ENCODE data around the gene C15orf39. TPM values are rescaled to one million over a fixed set of nuclear protein-coding genes. Genes with fewer than 3 reads are reported as not detected.

The C15orf39 gene
- total and polyA plus RNA-seq, 2 of the 13 experiments (the other 11 are each of a cell fraction or from before 2014, with no cell fraction given): 6.2 to 13.5 TPM

DNA sequence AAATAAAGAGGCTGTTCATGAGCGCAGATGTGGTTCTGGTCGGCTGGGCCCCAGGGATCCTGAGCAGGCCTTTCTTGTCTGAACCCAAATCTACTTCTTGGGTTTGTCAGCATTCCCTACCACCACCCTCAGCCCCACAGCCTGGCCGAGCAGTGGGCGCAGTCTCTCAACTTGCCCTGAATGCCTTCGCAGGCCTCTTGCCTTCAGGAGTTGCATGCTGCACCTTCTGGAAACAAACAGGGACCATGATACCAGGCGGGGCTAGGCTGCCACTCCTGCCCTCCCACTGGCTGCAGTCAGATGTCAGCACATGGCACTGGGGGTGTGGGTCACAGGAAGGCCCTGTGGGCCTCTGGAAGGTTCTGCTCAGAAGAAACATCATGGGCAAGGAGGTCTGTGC is 13.2 kb upstream of the C15orf39 start:
- DNase-seq (ENCODE audit: low spot score): no peak
- Histone ChIP-seq H3K79me2 (ENCODE audit: insufficient read depth, low read length) (no peaks in the 10 kb centered on the region), H3K9ac (ENCODE audit: insufficient read depth, low read depth, low read length) (no peak overlapping the region), H3K4me2 (ENCODE audit: low read depth, low read length) (no peak overlapping the region), H3K4me1 (ENCODE audit: insufficient read depth, low read length) (peaks cover 39% of the 10 kb centered on the region), H3K36me3 (replicated peaks in 1 of 2; ENCODE audit: control insufficient read depth in 1 of 2, insufficient read depth in 2 of 2, low read length in 2 of 2) (no peaks in the 10 kb centered on the region), H3K4me3 (replicated peaks in 1 of 3; ENCODE audit: insufficient read depth in 1 of 3, low read depth in 2 of 3, low read length in 3 of 3) (no peak overlapping the region), H2AFZ (ENCODE audit: low read length) (no peak overlapping the region), H3K27me3 (ENCODE audit: control insufficient read depth in 1 of 2, insufficient read depth in 2 of 2, low read length in 2 of 2) (no peaks in the 10 kb centered on the region), H3K27ac (ENCODE audit: extremely low read length, insufficient read depth, low read length) (no peak overlapping the region), H3K9me3 (ENCODE audit: low read length) (peaks cover 10% of the 10 kb centered on the region), H4K20me1 (ENCODE audit: insufficient read depth, low read length) (no peaks in the 10 kb centered on the region)
- peak; percentile 20; the same call in 2 of the 3 replicates for ATAC-seq
- in situ Hi-C loops (cut with HindIII; ENCODE audit: extremely low pct_ligation_motif_present, low pct_unique_long_range_greater_than_20kb): no loop called here
- 53% methylated on average over 3 of the region's 6 CpGs for WGBS (ENCODE audit: low lambda C conversion rate)
- POLR2A ChIA-PET: interaction anchor here (1.0 to 2.4 kb wide), 2 partner anchors 10 to 13 kb away, joined by 3 to 6 read pairs; partner anchors contain the start of gene C15orf39
- no peak for FAIRE-seq
- CTCF ChIA-PET (ENCODE audit: low intra/inter-chr PET ratio, low total read pairs): no interaction called here
- intact Hi-C loops (cut with micrococcal nuclease; ENCODE audit: unreplicated experiment): no loop called here
- no TSS peak for BruUV-seq (replicated peaks)
- TF ChIP-seq, protein P1, sequence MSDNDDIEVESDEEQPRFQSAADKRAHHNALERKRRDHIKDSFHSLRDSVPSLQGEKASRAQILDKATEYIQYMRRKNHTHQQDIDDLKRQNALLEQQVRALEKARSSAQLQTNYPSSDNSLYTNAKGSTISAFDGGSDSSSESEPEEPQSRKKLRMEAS (IDR thresholded peaks at IDR 0.05): peak; percentile 44
- TF ChIP-seq, protein P2, sequence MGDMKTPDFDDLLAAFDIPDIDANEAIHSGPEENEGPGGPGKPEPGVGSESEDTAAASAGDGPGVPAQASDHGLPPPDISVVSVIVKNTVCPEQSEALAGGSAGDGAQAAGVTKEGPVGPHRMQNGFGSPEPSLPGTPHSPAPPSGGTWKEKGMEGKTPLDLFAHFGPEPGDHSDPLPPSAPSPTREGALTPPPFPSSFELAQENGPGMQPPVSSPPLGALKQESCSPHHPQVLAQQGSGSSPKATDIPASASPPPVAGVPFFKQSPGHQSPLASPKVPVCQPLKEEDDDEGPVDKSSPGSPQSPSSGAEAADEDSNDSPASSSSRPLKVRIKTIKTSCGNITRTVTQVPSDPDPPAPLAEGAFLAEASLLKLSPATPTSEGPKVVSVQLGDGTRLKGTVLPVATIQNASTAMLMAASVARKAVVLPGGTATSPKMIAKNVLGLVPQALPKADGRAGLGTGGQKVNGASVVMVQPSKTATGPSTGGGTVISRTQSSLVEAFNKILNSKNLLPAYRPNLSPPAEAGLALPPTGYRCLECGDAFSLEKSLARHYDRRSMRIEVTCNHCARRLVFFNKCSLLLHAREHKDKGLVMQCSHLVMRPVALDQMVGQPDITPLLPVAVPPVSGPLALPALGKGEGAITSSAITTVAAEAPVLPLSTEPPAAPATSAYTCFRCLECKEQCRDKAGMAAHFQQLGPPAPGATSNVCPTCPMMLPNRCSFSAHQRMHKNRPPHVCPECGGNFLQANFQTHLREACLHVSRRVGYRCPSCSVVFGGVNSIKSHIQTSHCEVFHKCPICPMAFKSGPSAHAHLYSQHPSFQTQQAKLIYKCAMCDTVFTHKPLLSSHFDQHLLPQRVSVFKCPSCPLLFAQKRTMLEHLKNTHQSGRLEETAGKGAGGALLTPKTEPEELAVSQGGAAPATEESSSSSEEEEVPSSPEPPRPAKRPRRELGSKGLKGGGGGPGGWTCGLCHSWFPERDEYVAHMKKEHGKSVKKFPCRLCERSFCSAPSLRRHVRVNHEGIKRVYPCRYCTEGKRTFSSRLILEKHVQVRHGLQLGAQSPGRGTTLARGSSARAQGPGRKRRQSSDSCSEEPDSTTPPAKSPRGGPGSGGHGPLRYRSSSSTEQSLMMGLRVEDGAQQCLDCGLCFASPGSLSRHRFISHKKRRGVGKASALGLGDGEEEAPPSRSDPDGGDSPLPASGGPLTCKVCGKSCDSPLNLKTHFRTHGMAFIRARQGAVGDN (CRISPR knock-in tag; IDR thresholded peaks at IDR 0.05): peak; percentile 75
- TF ChIP-seq ZBTB42 (CRISPR knock-in tag; IDR thresholded peaks at IDR 0.05): no peak

DNA sequence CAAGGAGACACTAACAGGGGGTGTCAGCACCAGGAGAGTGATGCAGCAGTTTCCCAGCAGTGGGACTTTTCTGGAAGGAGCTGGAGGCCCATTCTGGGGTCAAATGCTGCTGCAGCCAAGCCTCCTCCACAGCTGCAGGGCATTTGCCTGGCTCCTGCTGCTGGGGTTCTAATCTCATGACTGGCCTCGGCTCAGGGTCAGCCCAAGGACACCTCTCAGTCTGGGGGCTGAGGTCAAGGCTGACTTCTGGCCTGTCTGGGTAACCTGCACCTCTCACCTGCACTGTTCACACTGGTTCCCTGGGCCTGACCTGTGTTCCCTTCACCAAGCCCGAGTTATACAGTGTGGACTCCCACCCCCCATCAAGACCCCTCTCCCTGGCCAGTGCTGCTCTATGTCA is 10.4 kb upstream of the C15orf39 start:
- no TSS peak for BruUV-seq (replicated peaks)
- intact Hi-C loops (cut with micrococcal nuclease; ENCODE audit: unreplicated experiment) (no loop called here), in situ Hi-C loops (cut with HindIII; ENCODE audit: extremely low pct_ligation_motif_present, low pct_unique_long_range_greater_than_20kb) (no loop called here)
- DNase-seq (ENCODE audit: low spot score): no peak
- peaks cover 49% of the 10 kb centered on the region for H3K4me1 ChIP-seq (ENCODE audit: insufficient read depth, low read length)
- no peaks in the 10 kb centered on the region for H3K27me3 ChIP-seq (ENCODE audit: control insufficient read depth in 1 of 2, insufficient read depth in 2 of 2, low read length in 2 of 2)
- no peak overlapping the region for H3K9ac ChIP-seq (ENCODE audit: insufficient read depth, low read depth, low read length)
- no peak overlapping the region for H3K27ac ChIP-seq (ENCODE audit: extremely low read length, insufficient read depth, low read length)
- FAIRE-seq: no peak
- no peak overlapping the region for H2AFZ ChIP-seq (ENCODE audit: low read length)
- ATAC-seq: no peak
- H3K36me3 ChIP-seq (replicated peaks in 1 of 2; ENCODE audit: control insufficient read depth in 1 of 2, insufficient read depth in 2 of 2, low read length in 2 of 2): no peaks in the 10 kb centered on the region
- H3K79me2 ChIP-seq (ENCODE audit: insufficient read depth, low read length): no peaks in the 10 kb centered on the region
- WGBS (ENCODE audit: low lambda C conversion rate): 40% methylated on average over 1 of the region's 2 CpGs
- H3K9me3 ChIP-seq (ENCODE audit: low read length): peaks cover 10% of the 10 kb centered on the region
- CTCF ChIA-PET (ENCODE audit: low intra/inter-chr PET ratio, low total read pairs): no interaction called here
- POLR2A ChIA-PET: interaction anchor here (1.6 to 2.8 kb wide), 7 partner anchors 8 to 168 kb away, joined by 3 to 12 read pairs (median 6); partner anchors contain the start of genes C15orf39 and PPCDC
- peak overlapping the region; percentile 15; the same call in 1 of the 2 replicates for H3K4me2 ChIP-seq (ENCODE audit: low read depth, low read length)
- H3K4me3 ChIP-seq (replicated peaks in 1 of 3; ENCODE audit: insufficient read depth in 1 of 3, low read depth in 2 of 3, low read length in 3 of 3): no peak overlapping the region
- H4K20me1 ChIP-seq (ENCODE audit: insufficient read depth, low read length): no peaks in the 10 kb centered on the region
- TF ChIP-seq, protein P3, sequence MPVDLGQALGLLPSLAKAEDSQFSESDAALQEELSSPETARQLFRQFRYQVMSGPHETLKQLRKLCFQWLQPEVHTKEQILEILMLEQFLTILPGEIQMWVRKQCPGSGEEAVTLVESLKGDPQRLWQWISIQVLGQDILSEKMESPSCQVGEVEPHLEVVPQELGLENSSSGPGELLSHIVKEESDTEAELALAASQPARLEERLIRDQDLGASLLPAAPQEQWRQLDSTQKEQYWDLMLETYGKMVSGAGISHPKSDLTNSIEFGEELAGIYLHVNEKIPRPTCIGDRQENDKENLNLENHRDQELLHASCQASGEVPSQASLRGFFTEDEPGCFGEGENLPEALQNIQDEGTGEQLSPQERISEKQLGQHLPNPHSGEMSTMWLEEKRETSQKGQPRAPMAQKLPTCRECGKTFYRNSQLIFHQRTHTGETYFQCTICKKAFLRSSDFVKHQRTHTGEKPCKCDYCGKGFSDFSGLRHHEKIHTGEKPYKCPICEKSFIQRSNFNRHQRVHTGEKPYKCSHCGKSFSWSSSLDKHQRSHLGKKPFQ (CRISPR knock-in tag; IDR thresholded peaks at IDR 0.05; ENCODE audit: insufficient replicate concordance): no peak
- no peak for TF ChIP-seq MXD4 (CRISPR knock-in tag; IDR thresholded peaks at IDR 0.05)
- TF ChIP-seq NFKB2 (CRISPR knock-in tag; IDR thresholded peaks at IDR 0.05; ENCODE audit: borderline replicate concordance): no peak
- TF ChIP-seq NR2F6 (IDR thresholded peaks at IDR 0.05): no peak
- TF ChIP-seq NR2F6 (CRISPR knock-in tag; IDR thresholded peaks at IDR 0.05): peak; percentile 28; the same call in 1 of the 2 replicates
- no peak for TF ChIP-seq PRMT3 (CRISPR knock-in tag; IDR thresholded peaks at IDR 0.05; ENCODE audit: borderline replicate concordance, low read depth)
- TF ChIP-seq, protein P4, sequence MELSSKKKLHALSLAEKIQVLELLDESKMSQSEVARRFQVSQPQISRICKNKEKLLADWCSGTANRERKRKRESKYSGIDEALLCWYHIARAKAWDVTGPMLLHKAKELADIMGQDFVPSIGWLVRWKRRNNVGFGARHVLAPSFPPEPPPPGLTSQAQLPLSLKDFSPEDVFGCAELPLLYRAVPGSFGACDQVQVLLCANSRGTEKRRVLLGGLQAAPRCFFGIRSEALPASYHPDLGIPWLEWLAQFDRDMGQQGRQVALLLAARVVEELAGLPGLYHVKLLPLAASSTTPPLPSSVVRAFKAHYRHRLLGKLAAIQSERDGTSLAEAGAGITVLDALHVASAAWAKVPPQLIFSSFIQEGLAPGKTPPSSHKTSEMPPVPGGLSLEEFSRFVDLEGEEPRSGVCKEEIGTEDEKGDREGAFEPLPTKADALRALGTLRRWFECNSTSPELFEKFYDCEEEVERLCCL (CRISPR knock-in tag; IDR thresholded peaks at IDR 0.05; ENCODE audit: borderline replicate concordance): no peak

Measured in HepG2 (cell line).